ENCODE measurements around the gene GEMIN5.

- TF ChIP-seq CTCF (IDR thresholded peaks at IDR 0.05; ENCODE audit: insufficient read depth, low read length) = no peak
- peak; percentile 55 for TF ChIP-seq REST (IDR thresholded peaks at IDR 0.05; ENCODE audit: insufficient replicate concordance, low read depth)
- peak; percentile 89 for TF ChIP-seq POLR2AphosphoS5 (IDR thresholded peaks at IDR 0.05; ENCODE audit: low read depth)
Observed at GRCh38 chr5:154940772-154941620, 3.0 kb upstream of the GEMIN5 start, which contains the start of gene MRPL22.

Data from HL-60 (cell line).